HG03039 (cell line): ENCODE data around the gene FANCD2.
"Not testable (repeated sequence)": the region's sequence is repeated elsewhere in the genome, so short reads cannot be mapped to it uniquely, and the experiment has no call there.

Experiments
- ATAC-seq: cut with Tn5 transposase; IDR thresholded peaks from one replicate; pipeline ENCODE4 v1.9.1; 2021; ENCODE audit warnings: mild to moderate bottlenecking, moderate library complexity; ENCODE audit not compliant: unreplicated experiment

The FANCD2 gene

DNA sequence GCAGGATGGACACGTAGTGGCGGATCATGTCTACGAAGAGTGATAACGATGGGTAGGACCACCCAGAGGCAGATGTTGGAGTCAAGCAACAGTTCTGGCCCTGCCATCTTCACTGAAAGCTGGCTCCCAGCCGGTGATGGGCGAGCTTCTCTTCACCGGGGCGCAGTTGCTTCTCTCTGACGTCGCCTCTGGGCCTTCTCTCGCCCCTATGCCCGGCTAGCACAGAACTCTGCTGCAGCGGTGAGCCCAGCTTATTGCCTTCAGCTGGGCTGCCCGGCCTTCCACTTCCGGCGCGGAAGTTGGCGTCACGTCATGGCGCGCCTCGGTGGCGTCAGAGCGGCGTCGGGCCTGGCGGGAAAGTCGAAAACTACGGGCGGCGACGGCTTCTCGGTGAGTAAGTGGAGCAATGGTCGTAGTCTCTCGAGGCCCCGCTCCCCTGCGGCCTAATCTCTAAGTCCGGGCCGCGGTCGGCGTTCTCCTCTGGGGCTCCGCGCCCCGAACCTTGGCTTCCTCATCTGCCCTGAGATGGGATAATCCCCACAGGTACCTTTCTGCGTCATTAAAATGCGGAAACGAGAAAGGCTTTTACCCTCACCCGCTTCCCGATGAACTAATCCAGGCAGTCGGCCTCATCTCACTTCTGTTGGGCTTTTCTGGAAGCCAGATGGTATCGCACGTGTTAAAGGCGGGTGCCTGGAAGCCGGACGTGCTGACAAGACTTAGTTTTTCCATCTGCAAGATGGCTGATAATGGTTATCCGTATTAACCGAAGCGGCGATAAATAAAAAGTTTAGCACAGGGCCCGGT, at the start of gene FANCD2:
Gene FANCD2, plus strand, starts transcription at position 354 of the 807 bp plus-strand sequence. CDS start 2,221 bp downstream, outside the sequence.
- ATAC-seq, result peak; percentile 81

DNA sequence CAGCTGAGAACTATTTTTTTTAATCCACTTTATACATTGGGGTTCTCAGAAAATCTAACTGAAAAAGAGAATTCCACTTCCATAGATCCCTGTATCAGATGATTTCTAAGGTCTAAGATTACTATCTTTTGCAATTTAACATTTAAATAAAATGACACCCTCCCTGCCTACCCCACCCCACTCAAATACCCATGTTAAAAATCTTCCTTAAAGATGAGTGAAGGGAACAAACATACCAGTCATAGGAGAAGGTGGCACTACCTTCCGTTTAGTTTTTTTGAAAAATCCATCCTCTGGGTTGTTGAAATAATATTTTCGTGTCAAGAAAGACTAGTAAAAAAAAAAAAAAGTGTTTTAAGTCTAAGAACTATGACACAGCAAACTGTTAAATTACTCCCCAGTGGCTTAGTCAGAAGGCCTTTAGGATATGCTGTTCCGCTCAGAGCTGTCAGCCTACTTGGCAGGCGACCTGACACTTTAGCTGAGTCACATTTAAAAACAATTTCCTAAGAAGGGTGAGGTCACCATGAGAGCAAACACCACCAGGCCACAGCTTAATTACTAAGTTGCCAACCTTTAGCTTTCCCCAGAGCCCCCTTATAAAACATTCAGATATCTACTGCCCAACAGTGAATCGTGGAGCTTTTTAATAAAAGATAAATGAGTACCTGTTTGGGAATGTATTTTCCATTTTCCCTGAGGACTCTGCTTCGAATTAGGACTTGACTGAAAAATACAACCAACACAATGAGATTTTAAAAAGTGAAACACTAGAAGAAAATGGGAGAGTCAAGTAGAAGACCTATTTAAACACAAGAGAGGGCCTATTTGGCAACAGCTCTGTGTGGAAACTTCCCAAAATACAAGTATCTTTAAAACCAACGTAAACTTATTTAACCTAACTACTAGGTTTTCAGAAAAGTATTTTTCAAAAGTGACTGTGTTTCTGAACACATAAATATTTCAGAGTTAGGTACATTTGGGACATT, 49.2 kb upstream of the FANCD2 start:
- no peak for ATAC-seq

DNA sequence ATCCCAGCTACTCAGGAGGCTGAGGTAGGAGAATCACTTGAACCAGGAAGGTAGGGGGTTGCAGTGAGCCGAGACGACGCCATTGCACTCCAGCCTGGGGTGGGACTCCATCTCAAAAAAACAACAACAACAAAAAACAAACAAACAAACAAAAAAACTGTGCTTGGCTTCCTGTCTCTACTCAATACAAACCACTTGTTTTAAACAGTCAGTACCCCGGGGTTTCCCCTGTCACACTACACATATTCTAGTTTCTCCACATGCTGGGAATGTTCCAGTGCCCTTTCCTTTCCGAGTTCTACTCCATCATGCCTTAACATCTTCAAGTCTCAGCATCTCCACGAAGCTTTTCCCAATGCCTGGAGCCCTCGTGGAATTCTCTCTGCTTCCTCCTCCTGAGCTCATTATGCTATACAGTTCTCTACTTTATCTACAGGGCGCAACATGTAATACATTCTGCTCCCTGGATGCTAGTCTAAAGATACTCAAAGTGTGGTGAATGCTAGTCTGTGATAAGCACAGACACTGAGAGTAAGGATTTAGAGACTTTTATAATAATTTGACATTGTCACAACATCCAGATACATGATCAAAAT, 47.4 kb upstream of the FANCD2 start:
- ATAC-seq, result no peak

DNA sequence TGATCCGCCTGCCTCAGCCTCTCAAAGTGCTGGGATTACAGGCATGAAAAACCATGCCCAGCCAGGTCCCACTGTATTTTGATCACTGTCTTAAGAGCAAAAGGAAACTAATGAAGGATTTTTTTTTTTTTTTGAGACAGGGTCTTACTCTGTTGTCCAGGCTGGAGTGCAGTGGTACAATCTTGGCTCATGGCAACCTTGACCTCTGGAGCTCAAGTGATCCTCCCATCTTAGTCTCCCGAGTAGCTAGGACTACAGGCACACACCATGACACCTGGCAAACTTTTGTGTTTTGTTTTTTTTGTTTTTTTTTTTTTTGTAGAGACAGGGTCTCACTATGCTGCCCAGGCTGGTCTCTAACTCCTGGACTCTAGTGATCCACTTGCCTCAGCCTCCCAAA, 46.0 kb upstream of the FANCD2 start:
- no peak for ATAC-seq

DNA sequence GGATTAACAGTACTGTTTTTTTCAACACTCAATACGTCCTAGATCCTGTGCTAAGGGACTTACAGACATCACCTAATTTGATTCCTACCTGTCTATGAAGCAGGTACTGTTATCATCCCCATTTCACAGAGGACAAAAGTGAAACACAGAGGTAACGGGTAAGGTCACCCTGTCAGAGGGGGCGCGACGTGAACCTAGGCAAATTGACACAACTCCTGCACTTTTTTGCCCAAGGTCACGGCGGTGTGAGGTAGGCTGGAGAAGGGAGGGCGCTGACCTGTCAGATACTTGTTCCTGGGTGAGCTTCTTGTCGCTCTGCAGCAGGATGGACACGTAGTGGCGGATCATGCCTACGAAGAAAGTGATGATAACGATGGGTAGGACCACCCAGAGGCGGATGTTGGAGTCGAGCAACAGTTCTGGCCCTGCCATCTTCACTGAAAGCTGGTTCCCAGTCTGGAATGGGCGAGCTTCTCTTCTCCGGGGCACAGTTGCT, 40.0 kb upstream of the FANCD2 start:
- peak; percentile 23 for ATAC-seq

DNA sequence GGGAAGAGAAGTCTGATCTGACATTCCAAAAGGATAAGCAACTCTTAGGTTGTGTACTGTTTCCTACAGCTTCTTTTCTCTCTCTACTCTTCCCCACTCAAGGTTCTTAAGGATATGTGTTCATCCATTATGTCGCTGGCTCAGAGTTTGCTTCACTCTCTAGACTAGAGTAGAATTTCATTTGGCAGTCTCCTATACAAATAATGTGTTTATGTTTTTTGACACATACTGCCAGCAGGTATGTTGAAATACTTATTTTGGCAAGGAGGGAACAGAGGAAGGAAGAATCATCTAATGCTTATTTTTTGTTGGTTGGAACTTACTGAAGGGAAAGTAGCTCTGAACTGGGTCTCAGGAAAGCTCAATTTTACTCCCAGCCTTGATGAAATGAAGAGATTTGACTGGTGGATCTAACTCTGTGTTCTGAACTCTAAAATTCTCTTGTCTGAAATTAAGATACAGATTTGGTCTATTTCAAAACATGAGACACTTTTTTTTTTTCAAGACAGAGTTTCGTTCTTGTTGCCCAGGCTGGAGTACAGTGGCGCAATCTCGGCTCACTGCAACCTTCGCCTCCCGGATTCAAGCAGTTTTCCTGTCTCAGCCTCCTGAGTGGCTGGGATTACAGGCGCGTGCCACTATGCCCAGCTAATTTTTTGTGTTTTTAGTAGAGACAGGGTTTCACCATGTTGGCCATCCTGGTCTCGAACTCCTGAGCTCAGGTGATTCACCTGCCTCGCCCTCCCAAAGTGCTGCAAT, 32.0 kb upstream of the FANCD2 start:
- ATAC-seq, result no peak

DNA sequence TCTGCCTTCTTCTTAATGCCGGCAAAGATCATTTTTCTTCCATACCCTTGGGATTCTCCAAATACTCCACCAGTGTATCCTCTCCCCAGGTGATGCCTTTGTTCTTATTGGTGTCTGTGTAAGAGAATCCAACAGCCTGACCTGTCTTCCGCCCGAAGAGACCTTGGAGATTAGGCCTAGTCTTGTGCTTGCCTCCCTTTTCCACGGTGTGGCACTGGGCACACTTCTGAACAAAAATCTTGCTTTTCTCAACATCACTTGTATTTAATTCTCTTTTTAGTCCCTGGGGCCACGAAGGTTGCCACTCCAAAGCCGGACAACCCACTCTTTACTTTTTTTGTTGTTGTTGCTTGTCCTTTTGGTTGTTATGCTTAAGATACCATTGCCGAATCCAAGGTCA, 25.6 kb upstream of the FANCD2 start:
- no peak for ATAC-seq

DNA sequence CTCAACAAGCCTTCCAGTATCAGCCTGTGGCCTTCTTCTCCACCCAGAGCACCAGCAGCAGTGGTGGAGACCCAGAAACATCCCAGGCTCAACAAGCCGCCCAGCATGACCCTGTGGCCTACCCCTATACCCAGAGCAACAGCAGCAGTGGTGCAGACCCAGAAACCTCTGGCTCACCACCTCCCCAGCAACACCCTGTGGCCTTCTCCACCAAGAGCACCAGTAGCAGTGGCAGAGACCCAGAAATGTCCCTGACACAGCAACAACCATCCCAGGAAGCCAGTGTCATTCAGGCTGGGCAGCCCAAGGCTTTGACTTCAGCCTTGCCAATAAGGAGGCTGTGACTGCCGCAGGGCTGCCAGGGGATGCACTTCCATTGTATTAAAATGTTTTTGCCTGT, 23.3 kb upstream of the FANCD2 start:
- no peak for ATAC-seq

DNA sequence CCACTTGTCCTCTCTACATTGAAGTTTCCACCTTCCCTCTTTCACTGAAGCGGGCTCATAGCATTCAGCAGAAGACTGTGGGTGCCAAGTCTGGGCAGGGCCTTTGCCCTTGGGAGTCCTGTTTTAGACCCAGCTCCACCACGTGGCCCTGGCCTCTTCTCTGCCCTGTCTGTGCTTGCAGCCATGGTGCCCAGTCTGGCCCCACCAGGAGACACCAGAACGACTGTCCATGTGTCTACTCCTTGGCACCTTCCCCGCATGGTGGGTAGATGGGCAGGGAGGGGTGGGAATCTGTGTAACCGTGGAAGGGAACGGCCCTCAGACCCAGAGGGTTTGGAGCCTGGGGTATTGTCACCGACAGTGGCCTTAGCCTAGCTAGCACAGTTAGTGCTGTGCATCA, 21.7 kb upstream of the FANCD2 start:
- ATAC-seq, result no peak

DNA sequence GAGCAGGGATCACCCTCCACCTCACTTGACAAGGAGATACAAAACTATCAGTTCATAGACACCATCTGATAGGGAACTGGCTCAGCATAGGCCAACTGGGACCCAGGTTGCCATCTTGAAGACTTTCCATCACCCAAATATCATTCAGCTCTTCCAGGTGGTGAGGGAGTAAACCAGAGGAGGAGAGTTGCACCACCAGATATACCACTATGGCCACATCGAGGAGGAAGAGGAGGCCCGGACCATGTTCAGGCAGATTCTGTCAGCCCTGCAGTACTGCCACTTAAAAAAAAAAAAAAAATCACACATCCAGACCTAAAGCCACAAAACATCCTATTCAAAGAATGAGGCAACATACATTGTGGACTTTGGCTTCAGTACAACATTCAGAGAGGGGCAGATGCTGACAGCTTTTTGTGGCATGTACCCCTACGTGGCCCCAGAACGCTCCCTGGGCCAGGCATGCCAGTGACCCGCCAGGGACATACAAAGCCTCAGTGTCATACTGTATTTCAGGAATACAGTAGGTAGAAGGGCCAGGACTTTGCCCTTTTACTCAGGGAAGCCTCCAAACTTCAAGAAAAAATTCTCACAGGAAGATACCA, 21.2 kb upstream of the FANCD2 start:
- no peak for ATAC-seq

DNA sequence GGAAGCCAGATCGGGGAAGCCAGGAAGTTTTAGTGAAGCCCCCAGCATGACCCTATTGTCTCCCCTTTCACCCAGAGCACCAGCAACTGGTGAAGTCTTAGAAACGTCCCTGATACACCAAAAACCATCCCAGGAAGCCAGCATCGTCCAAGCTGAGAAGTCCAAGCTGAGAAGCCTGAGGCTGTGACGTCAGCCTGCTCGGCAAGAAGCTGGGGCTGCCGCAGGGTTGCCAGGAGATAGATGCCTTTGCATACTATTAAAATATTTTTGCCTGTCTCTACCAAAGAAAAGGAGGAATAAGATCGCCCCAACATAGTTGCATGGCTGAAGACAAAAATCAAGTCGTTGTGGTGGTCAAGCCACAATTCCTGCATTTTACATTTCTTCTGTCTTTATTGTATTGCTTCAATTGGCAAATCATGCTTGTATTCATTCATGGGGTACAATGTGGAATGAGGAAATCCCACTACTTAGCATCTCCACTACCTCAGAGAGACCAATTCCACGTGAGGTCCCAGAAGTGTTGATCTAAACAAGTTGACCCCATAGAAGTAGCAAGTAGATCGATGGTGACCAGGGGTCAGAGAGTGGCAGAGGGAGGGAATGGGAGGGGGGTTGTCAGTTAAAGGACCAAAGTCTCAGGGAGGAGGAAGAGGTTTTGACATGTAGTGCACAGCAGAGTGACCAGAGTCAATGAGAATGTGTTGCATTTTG, 20.0 kb upstream of the FANCD2 start:
- no peak for ATAC-seq

DNA sequence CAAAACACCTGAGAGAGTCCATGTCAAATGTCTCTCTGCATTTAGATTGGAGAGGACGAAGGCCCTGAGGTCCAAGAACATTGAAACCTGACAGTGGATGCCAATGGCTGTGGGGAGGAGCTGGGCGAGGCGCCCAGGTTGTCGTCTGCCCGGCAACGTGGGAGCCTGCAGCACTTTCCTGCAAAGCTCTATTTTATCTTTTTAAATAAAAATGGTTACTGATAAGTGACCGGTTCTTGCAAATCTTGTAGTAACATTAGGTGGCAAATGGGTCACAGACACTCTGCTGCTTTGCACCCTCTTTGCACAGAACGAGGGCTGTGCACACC, 19.5 kb upstream of the FANCD2 start:
- ATAC-seq, result no peak

DNA sequence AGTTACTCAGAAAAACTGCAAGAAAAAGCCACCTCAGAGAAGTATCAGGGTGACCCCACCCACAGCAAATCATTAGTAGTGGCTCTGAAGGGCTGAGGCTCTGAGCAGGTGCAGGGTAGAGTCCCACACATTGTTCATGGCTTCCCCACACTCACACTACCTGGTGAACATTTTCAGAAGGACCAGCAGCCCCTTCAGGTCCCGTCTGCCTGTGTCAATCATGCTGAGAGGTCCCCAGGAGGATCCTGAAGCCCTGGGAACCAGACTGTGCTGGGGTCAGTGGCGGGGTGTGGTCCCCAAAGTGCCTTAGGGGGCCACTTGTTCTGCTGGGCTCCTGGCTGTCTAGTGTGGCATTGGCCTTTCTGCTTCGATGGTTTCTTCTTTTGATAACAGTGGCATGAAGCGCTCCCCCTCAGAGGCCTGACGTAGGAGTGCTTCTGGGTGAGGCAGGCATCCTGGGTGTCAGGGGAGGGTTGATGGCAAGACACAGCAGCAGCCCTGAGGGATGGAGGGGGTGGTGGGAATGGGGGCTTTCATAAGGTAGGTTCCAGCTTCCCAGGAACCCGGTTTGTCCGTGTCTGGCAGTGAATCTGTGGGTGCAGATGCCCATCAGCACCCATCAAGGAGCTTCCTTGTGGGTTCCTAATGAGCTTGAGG, 19.0 kb upstream of the FANCD2 start:
- ATAC-seq, result no peak

DNA sequence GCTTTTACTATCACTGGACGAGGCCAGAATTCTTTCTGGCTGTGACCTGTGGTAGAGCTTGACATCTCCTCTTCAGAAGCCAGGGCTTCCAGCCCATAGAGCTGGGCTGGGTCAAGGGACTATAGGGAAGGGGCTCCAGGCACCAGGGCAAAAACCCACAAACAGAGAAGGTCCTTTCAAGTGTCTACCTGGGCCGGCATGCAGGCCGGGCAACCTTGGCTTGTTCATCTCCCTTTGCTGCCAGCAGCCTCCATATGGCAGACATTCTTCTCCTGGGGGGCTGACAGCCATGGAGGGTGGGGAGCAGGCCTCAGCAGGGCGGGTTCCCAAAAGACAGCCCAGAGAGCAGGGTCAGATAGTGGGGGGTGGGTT, 18.0 kb upstream of the FANCD2 start:
- not testable (repeated sequence) for ATAC-seq

DNA sequence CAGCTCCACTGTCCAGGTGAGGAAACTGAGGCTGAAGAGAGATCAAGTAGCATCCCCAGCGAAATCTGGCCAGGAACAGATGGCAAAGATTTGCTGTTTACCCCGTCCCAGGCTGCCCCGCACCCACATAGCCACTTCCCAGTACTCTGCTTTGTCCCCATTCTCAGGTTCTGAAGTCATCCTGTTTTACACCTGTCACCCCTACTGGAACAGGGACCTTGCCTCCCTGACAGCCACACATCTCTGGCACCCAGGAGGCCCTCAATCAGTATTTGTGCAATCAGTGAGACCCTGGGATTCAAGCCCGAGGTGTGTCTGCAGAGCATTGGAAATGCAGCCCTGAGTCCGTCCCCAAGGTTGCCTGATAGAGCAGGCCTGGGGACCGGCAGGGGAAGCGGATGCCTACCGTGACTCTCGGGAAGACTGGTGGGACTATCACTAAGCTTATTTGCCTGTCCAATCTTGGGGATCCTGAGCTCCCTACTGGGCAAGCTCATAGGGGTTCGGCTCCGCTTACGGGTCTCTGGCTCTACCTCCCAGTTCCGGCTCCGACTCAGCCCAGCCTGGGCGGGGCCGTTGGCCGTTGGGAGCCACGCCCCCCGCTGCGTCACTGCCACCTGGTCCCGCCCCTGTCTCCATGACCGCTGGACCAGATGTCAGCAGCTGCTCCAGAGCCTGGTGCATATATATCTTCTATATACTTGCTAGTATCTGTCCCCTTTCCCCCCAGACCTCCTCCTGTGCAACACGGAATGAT, 17.5 kb upstream of the FANCD2 start:
- ATAC-seq, result no peak

DNA sequence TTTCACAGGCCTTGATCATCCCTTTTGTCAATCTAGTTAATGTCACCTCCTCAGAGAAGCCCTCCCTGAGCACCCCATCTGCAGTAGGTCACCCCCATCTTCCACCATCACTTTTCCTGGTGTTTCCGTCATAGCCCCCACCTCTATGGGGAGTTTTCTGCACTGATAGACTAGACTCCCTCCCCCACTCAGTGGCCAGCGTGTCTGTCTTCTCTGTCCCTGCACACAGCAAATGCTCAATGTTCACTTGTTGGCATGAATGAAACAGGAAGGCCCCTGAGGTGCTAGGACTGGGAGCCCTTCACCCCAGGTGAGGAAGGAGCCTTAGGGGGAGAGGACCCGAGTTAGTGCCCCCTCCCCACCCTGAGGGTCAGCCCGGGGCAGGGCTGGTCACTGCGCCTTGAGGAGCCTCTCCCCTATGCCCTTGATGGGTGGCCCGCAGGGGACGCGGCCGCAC, 15.8 kb upstream of the FANCD2 start:
- no peak for ATAC-seq

DNA sequence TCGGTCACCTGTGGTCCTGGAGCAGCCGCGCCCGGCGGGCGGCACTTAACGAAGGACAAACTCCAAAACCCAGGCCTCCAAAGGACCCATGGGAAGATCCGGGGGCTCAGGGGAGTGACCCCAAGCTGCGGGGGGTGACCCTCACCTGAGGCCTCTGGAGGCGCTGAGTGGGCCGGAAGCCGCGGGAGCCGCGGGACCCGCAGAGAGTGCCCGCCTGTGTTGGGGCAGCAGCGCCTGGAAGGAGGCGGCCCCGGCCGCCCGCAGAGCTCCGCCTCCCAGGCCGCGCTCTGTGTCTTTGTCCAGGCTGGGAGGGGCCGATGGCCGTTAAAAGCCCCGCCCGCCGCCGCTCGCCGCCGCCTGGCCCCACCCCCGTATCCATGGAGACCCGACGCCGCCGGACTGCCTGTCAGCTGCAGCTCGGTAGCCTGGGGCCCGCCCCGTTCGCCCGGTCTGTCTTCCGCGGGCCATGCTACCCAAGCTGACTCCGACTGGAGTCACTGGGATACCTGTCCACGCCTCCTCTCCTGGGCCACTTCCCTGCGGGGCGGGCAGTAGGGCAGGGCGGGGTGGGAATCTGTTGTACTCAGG, 15.3 kb upstream of the FANCD2 start:
- peak; percentile 81 for ATAC-seq

DNA sequence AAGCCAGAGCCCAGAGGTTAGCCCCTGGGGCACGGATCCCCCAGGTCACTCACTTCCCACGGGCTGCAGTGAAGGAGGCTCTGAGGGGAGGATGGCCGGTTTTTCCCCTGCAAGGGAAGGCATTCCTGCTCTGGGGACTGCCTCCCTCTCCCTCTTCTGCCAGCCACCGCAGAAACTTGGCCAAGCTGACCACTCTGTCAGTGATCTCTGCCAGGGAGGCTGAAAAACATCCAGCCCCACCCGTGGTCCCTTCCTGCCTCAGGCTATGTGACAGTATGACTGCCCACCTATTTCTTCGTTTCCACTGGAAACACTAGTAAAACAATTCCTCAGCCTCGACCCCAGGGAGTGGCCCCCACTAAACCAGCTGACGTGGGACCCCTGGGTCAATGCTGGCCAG, 14.6 kb upstream of the FANCD2 start:
- no peak for ATAC-seq
